ENCODE measurements around the gene GAD2.
"Not testable (repeated sequence)": the region's sequence is repeated elsewhere in the genome, so short reads cannot be mapped to it uniquely, and the experiment has no call there.

Gene GAD2

GRCh38 chr10:26318672-26319071, 102.1 kb downstream of the GAD2 start:
- DNase-seq (ENCODE audit: low read depth): no peak

- no peak for DNase-seq (ENCODE audit: low read depth)
Observed at GRCh38 chr10:26323219-26323618, 106.6 kb downstream of the GAD2 start.

GRCh38 chr10:26326851-26327250, 110.3 kb downstream of the GAD2 start:
- DNase-seq (ENCODE audit: low read depth): no peak

- no peak for DNase-seq (ENCODE audit: low read depth)
Observed at GRCh38 chr10:26327811-26328210, 111.2 kb downstream of the GAD2 start.

GRCh38 chr10:26331371-26331770, 114.8 kb downstream of the GAD2 start:
- DNase-seq (ENCODE audit: low read depth): no peak

- DNase-seq (ENCODE audit: low read depth): no peak
Observed at GRCh38 chr10:26334232-26334931, 117.8 kb downstream of the GAD2 start.

- peak; percentile 24 for DNase-seq (ENCODE audit: low read depth)
Observed at GRCh38 chr10:26334932-26335573, 118.5 kb downstream of the GAD2 start.

GRCh38 chr10:26335574-26336093, 119.1 kb downstream of the GAD2 start:
- no peak for DNase-seq (ENCODE audit: low read depth)

GRCh38 chr10:26336979-26337378, 120.4 kb downstream of the GAD2 start:
- no peak for DNase-seq (ENCODE audit: low read depth)

- no peak for DNase-seq (ENCODE audit: low read depth)
Observed at GRCh38 chr10:26341701-26342100, 125.1 kb downstream of the GAD2 start.

GRCh38 chr10:26348821-26349417, 132.3 kb downstream of the GAD2 start:
- DNase-seq (ENCODE audit: low read depth): not testable (repeated sequence)
